Uterus (tissue), 4 donors: ENCODE results near the gene OTOG. TPM values are rescaled to one million over a fixed set of nuclear protein-coding genes. Genes with fewer than 3 reads are reported as not detected.
"Not testable (repeated sequence)": the region's sequence is repeated elsewhere in the genome, so short reads cannot be mapped to it uniquely, and the experiment has no call there.

ENCODE experiments used
- DNase-seq, 2 donors: peaks; one replicate each; pipeline ENCODE4 v3.0.0-alpha.2; 2019 to 2020
- H3K27ac ChIP-seq, 2 donors: fragments of 200-600 bp; sonication (generic); 1 replicate in 1 of 2; 2 replicates in 1 of 2; pipeline ENCODE4 v1.5.1; 2016 to 2018
- H3K27me3 ChIP-seq, 2 donors: fragments of 200-600 bp; sonication (generic); one replicate each; pipeline ENCODE4 v1.5.1; 2018 to 2019; ENCODE audit warnings: control low read depth in 1 of 2
- H3K36me3 ChIP-seq, 2 donors: fragments of 200-600 bp; sonication (generic); one replicate each; pipeline ENCODE4 v1.5.1; 2019; ENCODE audit warnings: control low read depth in 1 of 2
- H3K4me1 ChIP-seq, 2 donors: fragments of 200-600 bp; sonication (generic); one replicate each; pipeline ENCODE4 v1.5.1; 2018 to 2019; ENCODE audit warnings: control low read depth in 1 of 2
- H3K4me3 ChIP-seq, 2 donors: fragments of 200-600 bp; sonication (generic); 1 replicate in 1 of 2; 2 replicates in 1 of 2; pipeline ENCODE4 v1.5.1; 2018 to 2019; ENCODE audit warnings: mild to moderate bottlenecking in 1 of 2
- H3K9me3 ChIP-seq, 2 donors: fragments of 200-600 bp; sonication (generic); one replicate each; pipeline ENCODE4 v1.5.1; 2019; ENCODE audit warnings: control low read depth in 1 of 2
- CTCF ChIP-seq, 4 experiments: fragments of 200-600 bp in 2 of 4; fragments of 450-650 bp in 2 of 4; sonication (generic) in 2 of 4; IDR thresholded peaks; one replicate each; pipeline ENCODE4 v1.5.1; 2016 to 2019; ENCODE audit warnings: antibody characterized with exemption in 4 of 4, mild to moderate bottlenecking in 2 of 4, moderate library complexity in 1 of 4
- POLR2A ChIP-seq, 2 donors: fragments of 450-650 bp; IDR thresholded peaks; one replicate each; pipeline ENCODE4 v1.6.1; 2016; ENCODE audit warnings: antibody characterized with exemption in 2 of 2, mild to moderate bottlenecking in 1 of 2, moderate library complexity in 1 of 2
- intact Hi-C: fragments of 100-400 bp; cut with DNase I; formaldehyde crosslinking; loops from one replicate; pipeline ENCODE4 v1.15.1; 2023; ENCODE audit warnings: low total_unique reads
- total RNA-seq, 4 donors: library from RNA; depleted of rRNA in 3 of 4; stranded (reverse); fragments of >200 nt in 3 of 4; gene quantifications; one replicate each; pipeline versions ENCODE4 v1.1.0 to v1.2.4, GENCODE V29; 2014 to 2023
- donor health status: DM: yes; HTN: yes; CAD: no.

OTOG gene
- total RNA-seq, 4 donors from 2014 or later: under 0.01 TPM; not detected in 3

- no peak for DNase-seq
- no peaks in the 10 kb centered on the region for H3K36me3 ChIP-seq
- H3K9me3 ChIP-seq: no peaks in the 10 kb centered on the region
- TF ChIP-seq POLR2A (IDR thresholded peaks at IDR 0.05) (no peak), CTCF (IDR thresholded peaks at IDR 0.05) (no peak)
- no peak overlapping the region for H3K4me3 ChIP-seq
- no peak overlapping the region for H3K27ac ChIP-seq
- H3K4me1 ChIP-seq: no peaks in the 10 kb centered on the region
- H3K27me3 ChIP-seq: no peaks in the 10 kb centered on the region
- intact Hi-C loops: no loop called here
Observed at GRCh38 chr11:17613428-17613962, 66.4 kb downstream of the OTOG start.

GRCh38 chr11:17613983-17614382 is 66.9 kb downstream of the OTOG start:
- Histone ChIP-seq H3K36me3 (no peaks in the 10 kb centered on the region), H3K9me3 (no peaks in the 10 kb centered on the region), H3K27ac (no peak overlapping the region), H3K4me1 (no peaks in the 10 kb centered on the region), H3K27me3 (no peaks in the 10 kb centered on the region), H3K4me3 (no peak overlapping the region)
- no peak for DNase-seq
- TF ChIP-seq POLR2A (IDR thresholded peaks at IDR 0.05) (no peak), CTCF (IDR thresholded peaks at IDR 0.05) (no peak)
- intact Hi-C loops: no loop called here

GRCh38 chr11:17622711-17623110 is 75.7 kb downstream of the OTOG start:
- H3K4me3 ChIP-seq, H3K4me1 ChIP-seq, H3K9me3 ChIP-seq, DNase-seq, H3K27me3 ChIP-seq, intact Hi-C loops, H3K27ac ChIP-seq, H3K36me3 ChIP-seq: not testable (repeated sequence)

GRCh38 chr11:17629113-17629512 is 82.1 kb downstream of the OTOG start:
- Histone ChIP-seq H3K4me3 (no peak overlapping the region), H3K36me3 (no peaks in the 10 kb centered on the region), H3K9me3 (no peaks in the 10 kb centered on the region), H3K27ac (no peak overlapping the region), H3K27me3 (no peaks in the 10 kb centered on the region), H3K4me1 (no peaks in the 10 kb centered on the region)
- TF ChIP-seq POLR2A (IDR thresholded peaks at IDR 0.05) (no peak), CTCF (IDR thresholded peaks at IDR 0.05) (no peak)
- intact Hi-C loops: no loop called here
- no peak for DNase-seq

GRCh38 chr11:17630936-17631335 is 83.9 kb downstream of the OTOG start:
- Histone ChIP-seq H3K4me3 (no peak overlapping the region), H3K9me3 (no peaks in the 10 kb centered on the region), H3K27me3 (no peaks in the 10 kb centered on the region), H3K27ac (no peak overlapping the region), H3K4me1 (no peaks in the 10 kb centered on the region), H3K36me3 (no peaks in the 10 kb centered on the region)
- intact Hi-C loops: no loop called here
- DNase-seq: no peak
- TF ChIP-seq CTCF (IDR thresholded peaks at IDR 0.05): no peak
- no peak for TF ChIP-seq POLR2A (IDR thresholded peaks at IDR 0.05)
